ENCODE measurements around the gene PRR14L.
"Not testable (repeated sequence)": the region's sequence is repeated elsewhere in the genome, so short reads cannot be mapped to it uniquely, and the experiment has no call there.

Gene PRR14L

GRCh38 chr22:31749636-31750364 is at the start of gene PRR14L:
PRR14L (minus strand) TSS chr22:31750132; CDS start chr22:31738860, 11,272 bp downstream.
- peak within 1 kb of the TSS; percentile 87 for H3K4me3 Mint-ChIP-seq
- H3K9me3 Mint-ChIP-seq: no peaks in the 10 kb centered on the region
- H3K27ac Mint-ChIP-seq: peak within 1 kb of the TSS; percentile 91
- peaks cover 44% of the 10 kb centered on the region for H3K36me3 Mint-ChIP-seq
- ATAC-seq (peak; percentile 84), DNase-seq (ENCODE audit: low spot score in 2 of 2) (peak; percentile 100)
- peaks cover 49% of the 10 kb centered on the region for H3K4me1 Mint-ChIP-seq

GRCh38 chr22:31799358-31799757 is 49.4 kb upstream of the PRR14L start:
- H3K27ac Mint-ChIP-seq; H3K4me3 Mint-ChIP-seq; DNase-seq (ENCODE audit: low spot score in 2 of 2); H3K9me3 Mint-ChIP-seq; ATAC-seq; H3K4me1 Mint-ChIP-seq: not testable (repeated sequence)
- peaks cover 100% of the 10 kb centered on the region for H3K36me3 Mint-ChIP-seq

- H3K9me3 Mint-ChIP-seq: no peaks in the 10 kb centered on the region
- ATAC-seq (no peak), DNase-seq (ENCODE audit: low spot score in 2 of 2) (no peak)
- H3K4me1 Mint-ChIP-seq: no peaks in the 10 kb centered on the region
- H3K4me3 Mint-ChIP-seq: no peak overlapping the region
- H3K36me3 Mint-ChIP-seq: peaks cover 75% of the 10 kb centered on the region
- no peak overlapping the region for H3K27ac Mint-ChIP-seq
These were observed 40.3 kb upstream of the PRR14L start for GRCh38 chr22:31790240-31790639.

GRCh38 chr22:31789803-31790202 is 39.9 kb upstream of the PRR14L start:
- no peak overlapping the region for H3K27ac Mint-ChIP-seq
- no peak for DNase-seq (ENCODE audit: low spot score in 2 of 2)
- H3K4me3 Mint-ChIP-seq: no peak overlapping the region
- no peak for ATAC-seq
- peaks cover 75% of the 10 kb centered on the region for H3K36me3 Mint-ChIP-seq
- H3K4me1 Mint-ChIP-seq: no peaks in the 10 kb centered on the region
- H3K9me3 Mint-ChIP-seq: no peaks in the 10 kb centered on the region

- Mint-ChIP-seq H3K4me1 (no peaks in the 10 kb centered on the region), H3K36me3 (peaks cover 86% of the 10 kb centered on the region), H3K9me3 (no peaks in the 10 kb centered on the region), H3K27ac (no peak overlapping the region), H3K4me3 (no peak overlapping the region)
- ATAC-seq (no peak), DNase-seq (ENCODE audit: low spot score in 2 of 2) (no peak)
These were observed 26.3 kb upstream of the PRR14L start for GRCh38 chr22:31776231-31776630.

- no peak for DNase-seq (ENCODE audit: low spot score in 2 of 2)
- no peak overlapping the region for H3K4me3 Mint-ChIP-seq
- H3K9me3 Mint-ChIP-seq: no peaks in the 10 kb centered on the region
- ATAC-seq: no peak
- no peaks in the 10 kb centered on the region for H3K4me1 Mint-ChIP-seq
- H3K27ac Mint-ChIP-seq: no peak overlapping the region
- peaks cover 93% of the 10 kb centered on the region for H3K36me3 Mint-ChIP-seq
These were observed 23.5 kb upstream of the PRR14L start for GRCh38 chr22:31773416-31773815.

GRCh38 chr22:31768422-31769059 is 18.6 kb upstream of the PRR14L start:
- peak; percentile 54 for ATAC-seq
- no peaks in the 10 kb centered on the region for H3K4me1 Mint-ChIP-seq
- H3K36me3 Mint-ChIP-seq: peaks cover 99% of the 10 kb centered on the region
- DNase-seq (ENCODE audit: low spot score in 2 of 2): no peak
- no peak overlapping the region for H3K4me3 Mint-ChIP-seq
- H3K9me3 Mint-ChIP-seq: no peaks in the 10 kb centered on the region
- H3K27ac Mint-ChIP-seq: no peak overlapping the region

GRCh38 chr22:31764785-31765184 is 14.9 kb upstream of the PRR14L start:
- no peak for DNase-seq (ENCODE audit: low spot score in 2 of 2)
- no peak overlapping the region for H3K4me3 Mint-ChIP-seq
- peaks cover 99% of the 10 kb centered on the region for H3K36me3 Mint-ChIP-seq
- H3K27ac Mint-ChIP-seq: no peak overlapping the region
- ATAC-seq: no peak
- H3K9me3 Mint-ChIP-seq: no peaks in the 10 kb centered on the region
- H3K4me1 Mint-ChIP-seq: no peaks in the 10 kb centered on the region

- DNase-seq (ENCODE audit: low spot score in 2 of 2); H3K9me3 Mint-ChIP-seq; ATAC-seq; H3K27ac Mint-ChIP-seq; H3K4me3 Mint-ChIP-seq: not testable (repeated sequence)
- Mint-ChIP-seq H3K36me3 (peaks cover 71% of the 10 kb centered on the region), H3K4me1 (peaks cover 14% of the 10 kb centered on the region)
These were observed 8.9 kb upstream of the PRR14L start for GRCh38 chr22:31758860-31759259.

- Mint-ChIP-seq H3K9me3 (no peaks in the 10 kb centered on the region), H3K36me3 (peaks cover 55% of the 10 kb centered on the region), H3K27ac (no peak overlapping the region), H3K4me1 (peaks cover 25% of the 10 kb centered on the region), H3K4me3 (no peak overlapping the region)
- DNase-seq (ENCODE audit: low spot score in 2 of 2): no peak
- ATAC-seq: no peak
These were observed 7.3 kb upstream of the PRR14L start for GRCh38 chr22:31757265-31757664.

- Mint-ChIP-seq H3K27ac (peak overlapping the region; percentile 96), H3K36me3 (peaks cover 41% of the 10 kb centered on the region), H3K4me3 (peak overlapping the region; percentile 89), H3K4me1 (peaks cover 34% of the 10 kb centered on the region), H3K9me3 (no peaks in the 10 kb centered on the region)
- no peak for ATAC-seq
- DNase-seq (ENCODE audit: low spot score in 2 of 2): no peak
These were observed 4.9 kb upstream of the PRR14L start for GRCh38 chr22:31754813-31755212.

GRCh38 chr22:31753634-31754501 is 3.9 kb upstream of the PRR14L start, which contains the start of gene DEPDC5:
DEPDC5 (plus strand) TSS chr22:31754019; CDS start chr22:31754922, 903 bp downstream.
- peaks cover 39% of the 10 kb centered on the region for H3K4me1 Mint-ChIP-seq
- peak; percentile 88 for ATAC-seq
- DNase-seq (ENCODE audit: low spot score in 2 of 2): peak; percentile 98
- peak within 1 kb of the TSS; percentile 89 for H3K4me3 Mint-ChIP-seq
- no peaks in the 10 kb centered on the region for H3K9me3 Mint-ChIP-seq
- peaks cover 41% of the 10 kb centered on the region for H3K36me3 Mint-ChIP-seq
- H3K27ac Mint-ChIP-seq: peak within 1 kb of the TSS; percentile 96

GRCh38 chr22:31753005-31753633 is 3.2 kb upstream of the PRR14L start:
- Mint-ChIP-seq H3K36me3 (peaks cover 35% of the 10 kb centered on the region), H3K27ac (peak overlapping the region; percentile 96), H3K9me3 (no peaks in the 10 kb centered on the region), H3K4me3 (peak overlapping the region; percentile 89), H3K4me1 (peaks cover 46% of the 10 kb centered on the region)
- DNase-seq (ENCODE audit: low spot score in 2 of 2): no peak
- ATAC-seq: no peak

- Mint-ChIP-seq H3K27ac (peak overlapping the region; percentile 96), H3K4me3 (peak overlapping the region; percentile 89), H3K4me1 (peaks cover 54% of the 10 kb centered on the region), H3K9me3 (no peaks in the 10 kb centered on the region), H3K36me3 (peaks cover 36% of the 10 kb centered on the region)
- DNase-seq (ENCODE audit: low spot score in 2 of 2) (no peak), ATAC-seq (no peak)
These were observed 2.3 kb upstream of the PRR14L start for GRCh38 chr22:31752096-31752847.
